WTC11 (cell line): ENCODE results near the gene STK16. TPM values are rescaled to one million over a fixed set of nuclear protein-coding genes. Genes with fewer than 3 reads are reported as not detected.
A peak's percentile ranks its signal among the peaks of the same experiment; 100 is the strongest.

ENCODE experiments used
- AFF4 ChIP-seq: sonication (generic); formaldehyde crosslinking; IDR thresholded peaks from 2 replicates; pipeline ENCODE4 v1.8.1; 2023; ENCODE audit warnings: mild to moderate bottlenecking, missing genetic modification reagents, borderline replicate concordance
- ATF1 ChIP-seq: sonication (generic); formaldehyde crosslinking; IDR thresholded peaks from 2 replicates; pipeline ENCODE4 v1.8.1; 2023; ENCODE audit warnings: mild to moderate bottlenecking, moderate library complexity, missing genetic modification reagents
- CTCF ChIP-seq: fragments of 200-600 bp; IDR thresholded peaks from 2 replicates; pipeline ENCODE4 v1.8.0; 2022; ENCODE audit warnings: antibody characterized with exemption
- E2F1 ChIP-seq: sonication (generic); formaldehyde crosslinking; IDR thresholded peaks from 2 replicates; pipeline ENCODE4 v1.8.0; 2022; ENCODE audit warnings: mild to moderate bottlenecking, missing genetic modification reagents
- ERG ChIP-seq: fragments of 250-450 bp; sonication (Bioruptor Pico); IDR thresholded peaks from 2 replicates; pipeline ENCODE4 v1.8.0; 2021; ENCODE audit warnings: mild to moderate bottlenecking
- HMGA2 ChIP-seq: fragments of 250-450 bp; sonication (Bioruptor Pico); IDR thresholded peaks from 2 replicates; pipeline ENCODE4 v1.4.0; 2021; ENCODE audit warnings: mild to moderate bottlenecking, moderate library complexity
- HMGXB4 ChIP-seq: sonication (generic); formaldehyde crosslinking; IDR thresholded peaks from 2 replicates; pipeline ENCODE4 v1.8.1; 2023; ENCODE audit warnings: mild to moderate bottlenecking, moderate library complexity, missing genetic modification reagents
- IRF1 ChIP-seq: sonication (generic); formaldehyde crosslinking; IDR thresholded peaks from 2 replicates; pipeline ENCODE4 v1.8.0; 2023; ENCODE audit warnings: missing genetic modification reagents
- JUN ChIP-seq: sonication (generic); formaldehyde crosslinking; IDR thresholded peaks from 2 replicates; pipeline ENCODE4 v1.8.0; 2023; ENCODE audit warnings: mild to moderate bottlenecking, missing genetic modification reagents
- MXD4 ChIP-seq: fragments of 250-450 bp; sonication (Bioruptor Pico); IDR thresholded peaks from 2 replicates; pipeline ENCODE4 v1.8.0; 2021; ENCODE audit warnings: mild to moderate bottlenecking, moderate library complexity, borderline replicate concordance
- NR1H2 ChIP-seq: sonication (generic); formaldehyde crosslinking; IDR thresholded peaks from 2 replicates; pipeline ENCODE4 v1.9.0; 2021; ENCODE audit warnings: mild to moderate bottlenecking, moderate library complexity, missing genetic modification reagents
- SMAD3 ChIP-seq: sonication (generic); formaldehyde crosslinking; IDR thresholded peaks from 2 replicates; pipeline ENCODE4 v1.8.0; 2022; ENCODE audit warnings: missing genetic modification reagents, mild to moderate bottlenecking, borderline replicate concordance
- STAT6 ChIP-seq: sonication (generic); formaldehyde crosslinking; conservative IDR thresholded peaks from 2 replicates; pipeline ENCODE4 v1.8.1; 2023; ENCODE audit warnings: mild to moderate bottlenecking, low read depth, missing genetic modification reagents, moderate library complexity
- ZBTB21 ChIP-seq: sonication (generic); formaldehyde crosslinking; IDR thresholded peaks from 2 replicates; pipeline ENCODE4 v1.8.1; 2023; ENCODE audit warnings: mild to moderate bottlenecking, missing genetic modification reagents, borderline replicate concordance
- ZNF138 ChIP-seq: sonication (generic); formaldehyde crosslinking; conservative IDR thresholded peaks from 2 replicates; pipeline ENCODE4 v1.8.1; 2022; ENCODE audit warnings: mild to moderate bottlenecking, moderate library complexity, missing genetic modification reagents
- ZNF263 ChIP-seq: sonication (generic); formaldehyde crosslinking; IDR thresholded peaks from 2 replicates; pipeline ENCODE4 v1.8.1; 2022; ENCODE audit warnings: low read depth, mild to moderate bottlenecking, moderate library complexity, missing genetic modification reagents
- ZNF281 ChIP-seq: sonication (generic); formaldehyde crosslinking; IDR thresholded peaks from 2 replicates; pipeline ENCODE4 v1.8.0; 2023; ENCODE audit warnings: mild to moderate bottlenecking, missing genetic modification reagents
- ZNF396 ChIP-seq: fragments of 250-450 bp; sonication (Bioruptor Pico); IDR thresholded peaks from 2 replicates; pipeline ENCODE4 v1.8.0; 2021; ENCODE audit warnings: mild to moderate bottlenecking, moderate library complexity, borderline replicate concordance
- ZNF512 ChIP-seq: sonication (generic); formaldehyde crosslinking; IDR thresholded peaks from 2 replicates; pipeline ENCODE4 v1.8.1; 2022; ENCODE audit warnings: missing genetic modification reagents, borderline replicate concordance
- total RNA-seq: library from RNA; stranded (reverse); gene quantifications from 3 replicates; pipeline ENCODE4 v1.2.3, GENCODE V29; 2021

STK16 gene
- total RNA-seq, 1 experiment from 2014 or later: 27.5 TPM

GRCh38 chr2:219279151-219279915, 34.1 kb downstream of the STK16 start, which contains the start of gene DNAJB2 (continued):
- no peak for TF ChIP-seq E2F1 (CRISPR knock-in tag)
- no peak; the same call in 1 of the 2 replicates for TF ChIP-seq ATF1 (CRISPR knock-in tag)
- TF ChIP-seq JUN: no peak
- TF ChIP-seq SMAD3 (CRISPR knock-in tag): no peak
- TF ChIP-seq ZNF281: 0 out of 2 replicates have a peak, but pooled peaks have one; percentile 55
- TF ChIP-seq HMGXB4 (CRISPR knock-in tag): no peak
- TF ChIP-seq HMGA2: no peak
- no peak for TF ChIP-seq ZNF263 (CRISPR knock-in tag)
- TF ChIP-seq ERG (CRISPR knock-in tag): no peak
- no peak for TF ChIP-seq MXD4 (CRISPR knock-in tag)
- TF ChIP-seq IRF1 (CRISPR knock-in tag): no peak
- no peak for TF ChIP-seq NR1H2 (CRISPR knock-in tag)
- TF ChIP-seq ZNF512: no peak
- no peak for TF ChIP-seq ZNF138 (CRISPR knock-in tag)
- TF ChIP-seq AFF4 (CRISPR knock-in tag): no peak
- no peak for TF ChIP-seq ZNF396 (CRISPR knock-in tag)
- no peak for TF ChIP-seq CTCF
- TF ChIP-seq STAT6 (CRISPR knock-in tag): no peak
- no peak; the same call in 1 of the 2 replicates for TF ChIP-seq ZBTB21 (CRISPR knock-in tag)
